HUES48 (cell line): Measurements from ENCODE around the gene AHCYL2.

ENCODE experiments used
- H3K27ac ChIP-seq: one replicate; pipeline ENCODE4 v1.7.0; 2013; ENCODE audit warnings: low read depth, low read length, inconsistent platforms
- H3K27me3 ChIP-seq: 2 replicates; pipeline ENCODE4 v1.6.1; 2013; ENCODE audit warnings: mild to moderate bottlenecking, low read length; ENCODE audit not compliant: control insufficient read depth, insufficient read depth
- H3K36me3 ChIP-seq: 2 replicates; pipeline ENCODE4 v1.6.1; 2013; ENCODE audit warnings: low read length; ENCODE audit not compliant: control insufficient read depth, insufficient read depth
- H3K4me1 ChIP-seq: 2 replicates; pipeline ENCODE4 v1.6.1; 2013; ENCODE audit warnings: mild to moderate bottlenecking, low read length; ENCODE audit not compliant: control insufficient read depth, insufficient read depth
- H3K4me3 ChIP-seq: 2 replicates; pipeline ENCODE4 v1.5.1; 2013; ENCODE audit warnings: mild to moderate bottlenecking, low read depth, low read length
- H3K9ac ChIP-seq: 2 replicates; pipeline ENCODE4 v1.6.1; 2013; ENCODE audit warnings: mild to moderate bottlenecking, low read depth, low read length, moderate library complexity
- H3K9me3 ChIP-seq: 2 replicates; pipeline ENCODE4 v1.6.1; 2013; ENCODE audit warnings: low read length; ENCODE audit not compliant: control insufficient read depth, insufficient read depth

AHCYL2 gene

GRCh38 chr7:129371487-129371886, 146.7 kb downstream of the AHCYL2 start:
- H3K27ac ChIP-seq: no peak overlapping the region
- no peak overlapping the region for H3K4me3 ChIP-seq

GRCh38 chr7:129373651-129374428, 149.0 kb downstream of the AHCYL2 start:
- Histone ChIP-seq H3K4me3 (no peak overlapping the region), H3K9me3 (no peaks in the 10 kb centered on the region), H3K27me3 (no peaks in the 10 kb centered on the region), H3K27ac (no peak overlapping the region), H3K36me3 (no peaks in the 10 kb centered on the region), H3K4me1 (peaks cover 52% of the 10 kb centered on the region), H3K9ac (no peak overlapping the region)

More at GRCh38 chr7:129371487-129371886, 146.7 kb downstream of the AHCYL2 start:
- Histone ChIP-seq H3K36me3 (no peaks in the 10 kb centered on the region), H3K9me3 (no peaks in the 10 kb centered on the region), H3K4me1 (peaks cover 58% of the 10 kb centered on the region), H3K9ac (no peak overlapping the region), H3K27me3 (no peaks in the 10 kb centered on the region)

- H3K27me3 ChIP-seq: no peaks in the 10 kb centered on the region
- peak overlapping the region; percentile 18; the same call in 1 of the 2 replicates for H3K4me3 ChIP-seq
- H3K27ac ChIP-seq: peak overlapping the region; percentile 88
- H3K9me3 ChIP-seq: no peaks in the 10 kb centered on the region
- peaks cover 50% of the 10 kb centered on the region for H3K4me1 ChIP-seq
- H3K9ac ChIP-seq: peak overlapping the region; percentile 41
- H3K36me3 ChIP-seq: peaks cover 9% of the 10 kb centered on the region
Measured at GRCh38 chr7:129375141-129375938, 150.5 kb downstream of the AHCYL2 start.

GRCh38 chr7:129376076-129376777, 151.4 kb downstream of the AHCYL2 start:
- H3K36me3 ChIP-seq: peaks cover 9% of the 10 kb centered on the region
- peaks cover 43% of the 10 kb centered on the region for H3K4me1 ChIP-seq
- no peaks in the 10 kb centered on the region for H3K9me3 ChIP-seq
- 0 out of 2 replicates have a peak overlapping the region, but pooled peaks have one; percentile 18 for H3K4me3 ChIP-seq
- peak overlapping the region; percentile 10; the same call in 1 of the 2 replicates for H3K9ac ChIP-seq
- H3K27me3 ChIP-seq: no peaks in the 10 kb centered on the region
- H3K27ac ChIP-seq: peak overlapping the region; percentile 88

- H3K27me3 ChIP-seq: no peaks in the 10 kb centered on the region
- H3K9ac ChIP-seq: no peak overlapping the region
- no peak overlapping the region for H3K4me3 ChIP-seq
- peaks cover 14% of the 10 kb centered on the region for H3K36me3 ChIP-seq
- no peaks in the 10 kb centered on the region for H3K9me3 ChIP-seq
- H3K27ac ChIP-seq: no peak overlapping the region
- H3K4me1 ChIP-seq: peaks cover 38% of the 10 kb centered on the region
Measured at GRCh38 chr7:129376778-129377700, 152.2 kb downstream of the AHCYL2 start.

GRCh38 chr7:129381710-129382484, 157.1 kb downstream of the AHCYL2 start:
- no peaks in the 10 kb centered on the region for H3K9me3 ChIP-seq
- no peak overlapping the region for H3K4me3 ChIP-seq
- peaks cover 14% of the 10 kb centered on the region for H3K36me3 ChIP-seq
- H3K27me3 ChIP-seq: no peaks in the 10 kb centered on the region
- H3K9ac ChIP-seq: no peak overlapping the region
- H3K4me1 ChIP-seq: peaks cover 24% of the 10 kb centered on the region
- no peak overlapping the region for H3K27ac ChIP-seq

GRCh38 chr7:129383542-129384132, 158.8 kb downstream of the AHCYL2 start:
- Histone ChIP-seq H3K36me3 (peaks cover 14% of the 10 kb centered on the region), H3K27ac (no peak overlapping the region), H3K4me3 (no peak overlapping the region), H3K9me3 (no peaks in the 10 kb centered on the region), H3K9ac (no peak overlapping the region), H3K27me3 (no peaks in the 10 kb centered on the region), H3K4me1 (peaks cover 31% of the 10 kb centered on the region)

- Histone ChIP-seq H3K4me3 (no peak overlapping the region), H3K9ac (no peak overlapping the region), H3K27ac (peak overlapping the region; percentile 13), H3K4me1 (peaks cover 32% of the 10 kb centered on the region), H3K9me3 (no peaks in the 10 kb centered on the region), H3K27me3 (no peaks in the 10 kb centered on the region), H3K36me3 (peaks cover 13% of the 10 kb centered on the region)
Measured at GRCh38 chr7:129385116-129385515, 160.3 kb downstream of the AHCYL2 start.

- H3K4me1 ChIP-seq: peaks cover 32% of the 10 kb centered on the region
- no peak overlapping the region for H3K4me3 ChIP-seq
- no peak overlapping the region for H3K9ac ChIP-seq
- no peaks in the 10 kb centered on the region for H3K9me3 ChIP-seq
- H3K36me3 ChIP-seq: peaks cover 17% of the 10 kb centered on the region
- peak overlapping the region; percentile 13 for H3K27ac ChIP-seq
- H3K27me3 ChIP-seq: no peaks in the 10 kb centered on the region
Measured at GRCh38 chr7:129385598-129385997, 160.8 kb downstream of the AHCYL2 start.
